ENCODE data around the gene SRPK3. TPM values are rescaled to one million over a fixed set of nuclear protein-coding genes. Genes with fewer than 3 reads are reported as not detected.

Gene SRPK3, protein sequence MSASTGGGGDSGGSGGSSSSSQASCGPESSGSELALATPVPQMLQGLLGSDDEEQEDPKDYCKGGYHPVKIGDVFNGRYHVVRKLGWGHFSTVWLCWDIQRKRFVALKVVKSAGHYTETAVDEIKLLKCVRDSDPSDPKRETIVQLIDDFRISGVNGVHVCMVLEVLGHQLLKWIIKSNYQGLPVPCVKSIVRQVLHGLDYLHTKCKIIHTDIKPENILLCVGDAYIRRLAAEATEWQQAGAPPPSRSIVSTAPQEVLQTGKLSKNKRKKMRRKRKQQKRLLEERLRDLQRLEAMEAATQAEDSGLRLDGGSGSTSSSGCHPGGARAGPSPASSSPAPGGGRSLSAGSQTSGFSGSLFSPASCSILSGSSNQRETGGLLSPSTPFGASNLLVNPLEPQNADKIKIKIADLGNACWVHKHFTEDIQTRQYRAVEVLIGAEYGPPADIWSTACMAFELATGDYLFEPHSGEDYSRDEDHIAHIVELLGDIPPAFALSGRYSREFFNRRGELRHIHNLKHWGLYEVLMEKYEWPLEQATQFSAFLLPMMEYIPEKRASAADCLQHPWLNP
- total RNA-seq = 1 to 10 TPM; 4.9 to 9.5 TPM

DNA sequence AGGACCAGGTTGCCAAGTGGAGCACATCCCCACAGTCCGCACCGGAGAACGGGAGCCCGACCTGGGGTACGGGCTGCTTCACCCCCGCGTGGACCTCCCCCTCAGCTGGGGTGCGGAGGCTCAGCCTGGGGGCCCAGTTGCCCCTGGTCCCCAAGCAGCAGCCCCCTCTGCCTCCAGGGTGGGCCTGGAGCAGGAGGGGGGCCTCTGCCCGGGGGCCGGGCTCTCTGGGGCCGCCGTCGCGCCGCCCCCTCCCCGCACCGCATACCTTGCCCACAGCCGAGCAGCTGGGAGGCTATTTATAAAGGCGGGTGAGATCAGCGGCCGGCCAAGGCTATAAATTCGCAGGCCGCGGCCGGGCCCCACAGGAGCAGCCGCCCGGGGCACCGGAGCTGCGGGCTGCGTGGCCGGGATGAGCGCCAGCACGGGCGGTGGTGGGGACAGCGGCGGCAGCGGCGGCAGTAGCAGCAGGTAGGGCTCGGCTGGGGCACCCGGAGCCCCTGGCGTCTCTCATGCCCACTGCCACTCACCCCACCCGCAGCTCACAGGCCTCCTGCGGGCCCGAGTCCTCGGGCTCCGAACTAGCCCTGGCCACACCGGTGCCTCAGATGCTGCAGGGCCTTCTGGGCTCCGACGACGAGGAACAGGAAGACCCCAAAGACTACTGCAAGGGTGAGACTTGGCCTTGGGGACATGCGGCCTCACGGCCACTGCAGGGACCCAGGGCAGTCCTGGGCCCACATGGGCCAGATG lies at the start of gene SRPK3:
Gene SRPK3 (plus strand): TSS at position 364 of the 750 bp plus-strand sequence. CDS start 46 bp downstream, at position 410.
- TF ChIP-seq, protein P1, sequence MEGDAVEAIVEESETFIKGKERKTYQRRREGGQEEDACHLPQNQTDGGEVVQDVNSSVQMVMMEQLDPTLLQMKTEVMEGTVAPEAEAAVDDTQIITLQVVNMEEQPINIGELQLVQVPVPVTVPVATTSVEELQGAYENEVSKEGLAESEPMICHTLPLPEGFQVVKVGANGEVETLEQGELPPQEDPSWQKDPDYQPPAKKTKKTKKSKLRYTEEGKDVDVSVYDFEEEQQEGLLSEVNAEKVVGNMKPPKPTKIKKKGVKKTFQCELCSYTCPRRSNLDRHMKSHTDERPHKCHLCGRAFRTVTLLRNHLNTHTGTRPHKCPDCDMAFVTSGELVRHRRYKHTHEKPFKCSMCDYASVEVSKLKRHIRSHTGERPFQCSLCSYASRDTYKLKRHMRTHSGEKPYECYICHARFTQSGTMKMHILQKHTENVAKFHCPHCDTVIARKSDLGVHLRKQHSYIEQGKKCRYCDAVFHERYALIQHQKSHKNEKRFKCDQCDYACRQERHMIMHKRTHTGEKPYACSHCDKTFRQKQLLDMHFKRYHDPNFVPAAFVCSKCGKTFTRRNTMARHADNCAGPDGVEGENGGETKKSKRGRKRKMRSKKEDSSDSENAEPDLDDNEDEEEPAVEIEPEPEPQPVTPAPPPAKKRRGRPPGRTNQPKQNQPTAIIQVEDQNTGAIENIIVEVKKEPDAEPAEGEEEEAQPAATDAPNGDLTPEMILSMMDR (IDR thresholded peaks at IDR 0.05) = no peak
- DNase-seq (ENCODE audit: low spot score) (no peak), ATAC-seq (ENCODE audit: insufficient number of reproducible peaks, low FRiP score, low read depth) (no peak)
- peaks cover 5% of the 10 kb centered on the region for H3K36me3 ChIP-seq
- H3K4me3 ChIP-seq = peak within 1 kb of the TSS; percentile 62
- H3K27ac ChIP-seq = peak within 1 kb of the TSS; percentile 73 to 79
- H3K4me1 ChIP-seq (ENCODE audit: control insufficient read depth in 1 of 2, low read depth in 2 of 2) = peaks cover 0 to 26% of the 10 kb centered on the region in 2 donors
- no peaks in the 10 kb centered on the region for H3K27me3 ChIP-seq (replicated peaks; ENCODE audit: insufficient read depth)
- H3K9me3 ChIP-seq = no peaks in the 10 kb centered on the region

DNA sequence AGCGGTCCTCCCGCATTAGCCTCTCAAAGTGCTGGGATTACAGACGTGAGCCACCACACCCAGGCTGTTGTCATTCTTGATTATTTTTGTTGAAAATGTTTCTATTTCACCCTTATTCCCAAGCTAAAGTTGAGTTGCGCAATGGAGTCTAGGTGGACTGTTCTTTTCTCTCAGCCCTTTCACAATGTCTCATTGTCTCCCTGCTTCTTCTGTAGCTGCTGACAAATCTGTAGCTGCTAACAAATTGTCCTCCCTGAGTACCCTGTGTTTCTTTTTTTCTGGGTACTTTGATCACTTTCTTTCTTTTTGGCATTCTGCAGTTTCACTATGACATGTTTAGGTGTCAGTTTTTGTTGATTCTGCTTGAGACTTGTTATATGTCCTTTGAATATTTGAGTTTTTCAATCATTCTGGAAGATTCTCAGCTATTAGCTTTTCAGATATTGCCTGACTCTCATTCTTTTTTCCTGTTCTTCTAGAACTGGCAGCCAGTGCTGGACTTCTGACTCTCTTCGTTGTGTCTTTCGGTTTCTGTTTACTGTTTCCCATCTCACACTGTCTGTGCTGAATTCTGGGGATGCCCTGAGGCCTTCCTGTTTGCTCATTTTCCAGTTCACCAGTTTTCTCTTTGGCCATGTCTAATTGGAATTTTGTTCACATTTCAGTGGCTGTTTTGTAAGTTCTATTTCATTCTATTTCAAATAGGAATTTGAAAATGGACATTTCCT lies 49.6 kb upstream of the SRPK3 start:
- ATAC-seq (ENCODE audit: insufficient number of reproducible peaks, low FRiP score, low read depth) (no peak), DNase-seq (ENCODE audit: low spot score) (no peak)
- TF ChIP-seq, protein P1 (IDR thresholded peaks at IDR 0.05) = no peak
- H3K27ac ChIP-seq = no peak overlapping the region
- H3K27me3 ChIP-seq (replicated peaks; ENCODE audit: insufficient read depth) = no peaks in the 10 kb centered on the region
- H3K4me1 ChIP-seq (ENCODE audit: control insufficient read depth in 1 of 2, low read depth in 2 of 2) = peaks cover 7 to 24% of the 10 kb centered on the region in 2 donors
- peaks cover 3% of the 10 kb centered on the region for H3K36me3 ChIP-seq
- H3K9me3 ChIP-seq = no peaks in the 10 kb centered on the region
- H3K4me3 ChIP-seq = no peak overlapping the region

DNA sequence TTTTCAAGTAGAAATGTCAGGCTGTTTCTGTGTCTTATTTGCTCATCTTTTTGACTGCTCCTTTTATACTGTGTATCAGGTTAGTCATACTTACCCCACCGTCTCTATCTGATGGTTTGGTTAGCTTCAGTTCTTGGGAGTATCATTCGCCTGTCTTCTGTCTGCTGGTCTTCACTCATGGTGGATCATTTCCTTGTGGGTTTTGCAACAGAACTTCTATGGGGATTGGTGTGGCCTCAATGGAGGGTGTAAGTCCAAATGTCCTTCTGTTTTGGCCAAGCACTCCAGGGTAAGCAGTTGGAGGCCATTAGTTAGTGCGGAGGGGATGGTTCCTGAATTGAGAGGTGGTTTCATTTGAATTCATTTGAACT lies 49.0 kb upstream of the SRPK3 start:
- H3K27ac ChIP-seq = no peak overlapping the region
- H3K36me3 ChIP-seq = peaks cover 8% of the 10 kb centered on the region
- H3K4me3 ChIP-seq = no peak overlapping the region
- TF ChIP-seq, protein P1 (IDR thresholded peaks at IDR 0.05) = no peak
- H3K27me3 ChIP-seq (replicated peaks; ENCODE audit: insufficient read depth) = no peaks in the 10 kb centered on the region
- no peak for DNase-seq (ENCODE audit: low spot score)
- no peak for ATAC-seq (ENCODE audit: insufficient number of reproducible peaks, low FRiP score, low read depth)
- peaks cover 7 to 19% of the 10 kb centered on the region in 2 donors for H3K4me1 ChIP-seq (ENCODE audit: control insufficient read depth in 1 of 2, low read depth in 2 of 2)
- no peaks in the 10 kb centered on the region for H3K9me3 ChIP-seq

DNA sequence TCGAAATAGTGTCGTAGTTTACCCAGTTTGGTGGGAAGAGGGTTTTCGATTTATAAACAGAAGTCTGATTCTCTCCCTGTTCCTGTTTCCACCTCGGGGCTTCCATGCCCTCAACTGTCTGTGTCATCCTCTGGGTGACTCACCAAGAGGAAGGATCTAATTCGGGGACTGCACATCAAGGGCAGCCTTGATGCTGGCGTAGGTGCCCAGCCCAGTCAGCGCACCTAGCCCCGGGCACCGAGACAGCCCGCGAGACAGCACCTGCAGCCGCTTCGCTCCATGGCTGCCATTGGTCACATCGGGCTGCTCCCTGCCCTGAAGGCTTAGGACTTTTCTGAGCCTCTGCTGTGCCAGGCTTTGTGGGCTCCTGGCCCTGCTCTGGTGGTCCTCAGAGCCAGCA lies 48.4 kb upstream of the SRPK3 start:
- DNase-seq (ENCODE audit: low spot score) = no peak
- Histone ChIP-seq H3K9me3 (no peaks in the 10 kb centered on the region), H3K27ac (no peak overlapping the region), H3K4me1 (ENCODE audit: control insufficient read depth in 1 of 2, low read depth in 2 of 2) (peaks cover 5 to 13% of the 10 kb centered on the region in 2 donors), H3K4me3 (no peak overlapping the region), H3K36me3 (peaks cover 8% of the 10 kb centered on the region), H3K27me3 (replicated peaks; ENCODE audit: insufficient read depth) (no peaks in the 10 kb centered on the region)
- ATAC-seq (ENCODE audit: insufficient number of reproducible peaks, low FRiP score, low read depth) = no peak
- TF ChIP-seq, protein P1 (IDR thresholded peaks at IDR 0.05) = no peak

All from thoracic aorta (tissue), 2 donors.